NT2/D1 (cell line): ENCODE measurements around the gene SIGMAR1.
A peak's percentile ranks its signal among the peaks of the same experiment; 100 is the strongest.

Source experiments
- DNase-seq: peaks from one replicate; pipeline ENCODE4 v3.0.0-alpha.2; 2011; ENCODE audit warnings: low read depth, low spot score
- H3K27me3 ChIP-seq: 2 replicates; pipeline ENCODE4 v1.6.0; 2011; ENCODE audit warnings: mild to moderate bottlenecking; ENCODE audit not compliant: insufficient read length, insufficient read depth
- H3K36me3 ChIP-seq: 2 replicates; pipeline ENCODE4 v1.6.1; 2011; ENCODE audit warnings: mild to moderate bottlenecking, low read length, mixed read lengths; ENCODE audit not compliant: insufficient read depth, insufficient read length
- H3K4me1 ChIP-seq: 2 replicates; pipeline ENCODE4 v1.5.1; 2011; ENCODE audit not compliant: insufficient read depth, insufficient read length
- H3K4me3 ChIP-seq: 2 replicates; pipeline ENCODE4 v1.5.1; 2011; ENCODE audit warnings: low read depth; ENCODE audit not compliant: insufficient read length
- H3K9ac ChIP-seq: 2 replicates; pipeline ENCODE4 v1.6.0; 2011; ENCODE audit warnings: low read depth; ENCODE audit not compliant: insufficient read length
- H3K9me3 ChIP-seq: 2 replicates; pipeline ENCODE4 v1.5.1; 2011; ENCODE audit warnings: mild to moderate bottlenecking, low read length; ENCODE audit not compliant: insufficient read depth
- SUZ12 ChIP-seq: IDR thresholded peaks from 2 replicates; pipeline ENCODE4 v1.6.1; 2011; ENCODE audit not compliant: insufficient read length, insufficient read depth; ENCODE audit errors: extremely low read depth
- YY1 ChIP-seq: IDR thresholded peaks from 2 replicates; pipeline ENCODE4 v1.6.1; 2011; ENCODE audit not compliant: insufficient read length, insufficient read depth
- ZNF274 ChIP-seq: IDR thresholded peaks from 2 replicates; pipeline ENCODE4 v1.6.1; 2011; ENCODE audit warnings: mild to moderate bottlenecking, low read depth, low read length

The SIGMAR1 gene

GRCh38 chr9:34629491-34629808, 8.1 kb downstream of the SIGMAR1 start:
- H3K27me3 ChIP-seq: peaks cover 71% of the 10 kb centered on the region
- no peak overlapping the region for H3K9ac ChIP-seq
- no peak for DNase-seq
- H3K36me3 ChIP-seq: peaks cover 2% of the 10 kb centered on the region
- H3K9me3 ChIP-seq: no peaks in the 10 kb centered on the region
- peaks cover 6% of the 10 kb centered on the region for H3K4me1 ChIP-seq
- peak overlapping the region; percentile 12 for H3K4me3 ChIP-seq
- no peak for TF ChIP-seq ZNF274
- TF ChIP-seq SUZ12: no peak
- TF ChIP-seq YY1: no peak

- H3K27me3 ChIP-seq: peaks cover 77% of the 10 kb centered on the region
- TF ChIP-seq SUZ12 (no peak), ZNF274 (no peak), YY1 (no peak)
- no peaks in the 10 kb centered on the region for H3K36me3 ChIP-seq
- no peaks in the 10 kb centered on the region for H3K9me3 ChIP-seq
- no peak for DNase-seq
- H3K4me1 ChIP-seq: peaks cover 6% of the 10 kb centered on the region
- peak within 1 kb of the TSS; percentile 41 for H3K4me3 ChIP-seq
- peak within 1 kb of the TSS; percentile 71 for H3K9ac ChIP-seq
Measured at GRCh38 chr9:34628656-34629490, 8.7 kb downstream of the SIGMAR1 start, which contains the start of gene ARID3C. Gene ARID3C (minus strand): TSS chr9:34629066. CDS start chr9:34628014, 1,052 bp downstream.

- Histone ChIP-seq H3K27me3 (peaks cover 78% of the 10 kb centered on the region), H3K4me3 (peak overlapping the region; percentile 41)
- TF ChIP-seq YY1 (no peak), SUZ12 (no peak), ZNF274 (no peak)
Measured at GRCh38 chr9:34627716-34628655, 9.6 kb downstream of the SIGMAR1 start.

GRCh38 chr9:34625186-34625486, 12.5 kb downstream of the SIGMAR1 start:
- Histone ChIP-seq H3K36me3 (no peaks in the 10 kb centered on the region), H3K4me3 (no peak overlapping the region), H3K9me3 (no peaks in the 10 kb centered on the region), H3K27me3 (peaks cover 63% of the 10 kb centered on the region), H3K9ac (no peak overlapping the region), H3K4me1 (no peaks in the 10 kb centered on the region)
- no peak for DNase-seq
- TF ChIP-seq SUZ12: no peak
- no peak for TF ChIP-seq ZNF274
- TF ChIP-seq YY1: no peak

More at GRCh38 chr9:34627716-34628655, 9.6 kb downstream of the SIGMAR1 start:
- no peaks in the 10 kb centered on the region for H3K36me3 ChIP-seq
- no peak overlapping the region for H3K9ac ChIP-seq
- peaks cover 3% of the 10 kb centered on the region for H3K4me1 ChIP-seq
- no peak for DNase-seq
- H3K9me3 ChIP-seq: no peaks in the 10 kb centered on the region

GRCh38 chr9:34624475-34625185, 13.0 kb downstream of the SIGMAR1 start:
- no peaks in the 10 kb centered on the region for H3K4me1 ChIP-seq
- H3K36me3 ChIP-seq: no peaks in the 10 kb centered on the region
- no peak overlapping the region for H3K9ac ChIP-seq
- no peak for DNase-seq
- TF ChIP-seq ZNF274 (no peak), SUZ12 (no peak), YY1 (no peak)
- H3K27me3 ChIP-seq: peaks cover 57% of the 10 kb centered on the region
- H3K9me3 ChIP-seq: no peaks in the 10 kb centered on the region
- H3K4me3 ChIP-seq: no peak overlapping the region

GRCh38 chr9:34623374-34624235, 14.0 kb downstream of the SIGMAR1 start:
- TF ChIP-seq ZNF274 (no peak), YY1 (no peak), SUZ12 (no peak)
- H3K4me3 ChIP-seq: no peak overlapping the region
- H3K4me1 ChIP-seq: no peaks in the 10 kb centered on the region
- no peak for DNase-seq
- peaks cover 48% of the 10 kb centered on the region for H3K27me3 ChIP-seq
- H3K36me3 ChIP-seq: no peaks in the 10 kb centered on the region
- H3K9me3 ChIP-seq: no peaks in the 10 kb centered on the region
- H3K9ac ChIP-seq: no peak overlapping the region
